HepG2 (cell line): ENCODE data around the gene PSKH1. TPM values are rescaled to one million over a fixed set of nuclear protein-coding genes. Genes with fewer than 3 reads are reported as not detected.

Source experiments
- DNMT3B ChIP-seq: conservative IDR thresholded peaks from 2 replicates; pipeline ENCODE4 v1.6.1; 2016; ENCODE audit warnings: missing biosample characterization, control low read depth
- DZIP1 ChIP-seq: sonication (generic); formaldehyde crosslinking; IDR thresholded peaks from 2 replicates; pipeline ENCODE4 v1.5.0; 2020; ENCODE audit warnings: mild to moderate bottlenecking, missing genetic modification reagents
- EEA1 ChIP-seq: sonication (generic); formaldehyde crosslinking; IDR thresholded peaks from 2 replicates; pipeline ENCODE4 v1.5.1; 2020; ENCODE audit warnings: mild to moderate bottlenecking, missing genetic modification reagents, borderline replicate concordance
- HMG20B ChIP-seq: conservative IDR thresholded peaks from 2 replicates; pipeline ENCODE4 v1.6.1; 2016; ENCODE audit warnings: missing genetic modification reagents, missing compliant biosample characterization
- ISX ChIP-seq: sonication (generic); formaldehyde crosslinking; conservative IDR thresholded peaks from 2 replicates; pipeline ENCODE4 v1.5.0; 2020; ENCODE audit warnings: missing genetic modification reagents
- KLF15 ChIP-seq: sonication (generic); formaldehyde crosslinking; IDR thresholded peaks from 2 replicates; pipeline ENCODE4 v1.8.1; 2023; ENCODE audit warnings: borderline replicate concordance, mild to moderate bottlenecking, inconsistent platforms, missing genetic modification reagents, mixed read lengths
- MYPOP ChIP-seq: sonication (generic); formaldehyde crosslinking; IDR thresholded peaks from 2 replicates; pipeline ENCODE4 v1.8.1; 2023; ENCODE audit warnings: mild to moderate bottlenecking, moderate library complexity, missing genetic modification reagents
- PHF5A ChIP-seq: IDR thresholded peaks from one replicate; pipeline ENCODE4 v1.6.1; 2018; ENCODE audit warnings: low read depth, missing genetic modification reagents; ENCODE audit not compliant: unreplicated experiment
- POGK ChIP-seq: sonication (generic); formaldehyde crosslinking; conservative IDR thresholded peaks from 2 replicates; pipeline ENCODE4 v1.8.0; 2022; ENCODE audit warnings: mild to moderate bottlenecking, moderate library complexity, missing genetic modification reagents
- RFX1 ChIP-seq: fragments of 450-650 bp; IDR thresholded peaks from 2 replicates; pipeline ENCODE4 v1.6.1; 2017
- STAG1 ChIP-seq: sonication (generic); formaldehyde crosslinking; IDR thresholded peaks from 2 replicates; pipeline ENCODE4 v1.4.0; 2020; ENCODE audit warnings: missing genetic modification reagents
- TFDP1 ChIP-seq: IDR thresholded peaks from 2 replicates; pipeline ENCODE4 v1.6.1; 2016; ENCODE audit warnings: missing compliant biosample characterization, missing genetic modification reagents, borderline replicate concordance
- U2AF1 ChIP-seq: fragments of 200-400 bp; formaldehyde crosslinking; optimal IDR thresholded peaks from 2 replicates; pipeline ENCODE3; 2017; ENCODE audit warnings: mild to moderate bottlenecking, low read depth, low read length
- XRCC5 ChIP-seq: fragments of 200-400 bp; formaldehyde crosslinking; optimal IDR thresholded peaks from 2 replicates; pipeline ENCODE3; 2017; ENCODE audit warnings: mild to moderate bottlenecking, low read length
- ZNF333 ChIP-seq: sonication (generic); formaldehyde crosslinking; IDR thresholded peaks from 2 replicates; pipeline ENCODE4 v1.4.0; 2020; ENCODE audit warnings: mild to moderate bottlenecking, missing genetic modification reagents, borderline replicate concordance
- ZNF350 ChIP-seq: sonication (generic); formaldehyde crosslinking; IDR thresholded peaks from 2 replicates; pipeline ENCODE4 v1.4.0; 2020; ENCODE audit warnings: mild to moderate bottlenecking, low read depth, missing genetic modification reagents, borderline replicate concordance
- ZNF496 ChIP-seq: sonication (generic); formaldehyde crosslinking; IDR thresholded peaks from 2 replicates; pipeline ENCODE4 v1.8.1; 2023; ENCODE audit warnings: mild to moderate bottlenecking, moderate library complexity, missing genetic modification reagents; ENCODE audit not compliant: insufficient replicate concordance
- ZNF564 ChIP-seq: sonication (generic); formaldehyde crosslinking; IDR thresholded peaks from 2 replicates; pipeline ENCODE4 v1.8.1; 2023; ENCODE audit warnings: mild to moderate bottlenecking, missing genetic modification reagents
- ZNF761 ChIP-seq: sonication (generic); formaldehyde crosslinking; conservative IDR thresholded peaks from 2 replicates; pipeline ENCODE4 v1.4.0; 2020; ENCODE audit warnings: mild to moderate bottlenecking, missing genetic modification reagents
- ZNF788 ChIP-seq: sonication (generic); formaldehyde crosslinking; IDR thresholded peaks from 2 replicates; pipeline ENCODE4 v1.5.0; 2020; ENCODE audit warnings: mild to moderate bottlenecking, missing genetic modification reagents, borderline replicate concordance
- polyA plus RNA-seq, 8 experiments: library from polyadenylated mRNA; depleted of rRNA in 3 of 8; stranded (reverse) in 7 of 8; unstranded in 1 of 8; fragments of >200 nt; fragmentation: Illumina TruSeq in 4 of 8; extraction: Trizol in 4 of 8; gene quantifications; 2 replicates each; pipeline versions ENCODE4 v1.2.1 to v1.2.3, GENCODE V29; 2011 to 2016; ENCODE audit warnings: low read depth in 4 of 8, missing spikeins in 1 of 8, mixed read lengths in 1 of 8; ENCODE audit not compliant: insufficient read depth in 1 of 8
- total RNA-seq, 5 experiments: library from RNA; depleted of rRNA; stranded (reverse); fragments of >200 nt; fragmentation: Illumina TruSeq; extraction: Trizol; gene quantifications; 2 replicates each; pipeline ENCODE4 v1.2.3, GENCODE V29; 2016; ENCODE audit warnings: low read depth in 1 of 5
- TF ChIP-seq, protein P1 (sequence below): sonication (generic); formaldehyde crosslinking; conservative IDR thresholded peaks from 2 replicates; pipeline ENCODE4 v1.4.0; 2020; ENCODE audit warnings: missing genetic modification reagents

PSKH1 gene
- total and polyA plus RNA-seq, 2 of the 13 experiments (the other 11 are each of a cell fraction or from before 2014, with no cell fraction given): 8.4 to 19.1 TPM

DNA sequence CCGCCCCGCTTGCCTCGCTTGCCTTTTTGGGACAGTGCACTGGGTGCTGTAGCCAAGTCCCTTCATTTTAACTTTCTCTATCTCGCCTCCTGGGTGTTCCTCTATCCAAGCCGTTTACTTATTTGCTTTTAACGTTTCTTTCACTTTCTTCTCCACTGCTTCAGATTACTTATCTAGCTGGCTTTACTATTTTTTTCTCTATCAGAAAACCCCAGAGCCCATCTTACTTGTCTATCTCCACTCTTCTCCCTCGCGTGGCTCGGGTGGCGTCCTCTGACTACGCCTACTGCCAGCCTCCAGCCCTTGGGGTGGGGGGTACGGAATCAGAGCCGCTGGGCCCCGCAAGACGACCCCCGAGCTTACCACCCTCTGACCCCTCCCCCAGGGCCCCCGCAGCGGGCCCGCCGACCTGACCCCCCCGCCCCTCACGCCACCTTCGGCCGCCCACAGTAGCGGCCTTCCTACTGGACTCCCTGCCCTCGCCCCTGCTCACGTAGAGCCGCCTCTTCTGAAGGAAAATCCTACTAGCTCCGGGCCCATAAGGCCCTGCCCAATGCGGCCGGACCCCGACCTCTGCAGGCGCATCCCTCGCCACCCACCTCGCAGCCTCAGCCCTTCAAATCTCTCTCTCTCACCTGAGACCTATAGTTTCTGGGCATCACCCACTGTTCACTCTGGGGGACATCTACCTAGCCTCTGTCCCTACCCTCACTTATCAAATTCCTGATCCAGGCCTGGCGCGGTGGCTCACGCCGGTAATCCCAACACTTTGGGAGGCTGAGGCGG is 76.4 kb downstream of the PSKH1 start (continued):
- TF ChIP-seq DZIP1 (CRISPR knock-in tag): no peak
- no peak for TF ChIP-seq ZNF333 (CRISPR knock-in tag)
- no peak for TF ChIP-seq EEA1 (CRISPR knock-in tag)
- TF ChIP-seq RFX1: no peak
- TF ChIP-seq MYPOP (CRISPR knock-in tag): no peak
- TF ChIP-seq ZNF350: no peak; the same call in 1 of the 2 replicates
- no peak for TF ChIP-seq U2AF1
- TF ChIP-seq POGK (CRISPR knock-in tag): no peak
- TF ChIP-seq ISX: no peak
- TF ChIP-seq, protein P1, sequence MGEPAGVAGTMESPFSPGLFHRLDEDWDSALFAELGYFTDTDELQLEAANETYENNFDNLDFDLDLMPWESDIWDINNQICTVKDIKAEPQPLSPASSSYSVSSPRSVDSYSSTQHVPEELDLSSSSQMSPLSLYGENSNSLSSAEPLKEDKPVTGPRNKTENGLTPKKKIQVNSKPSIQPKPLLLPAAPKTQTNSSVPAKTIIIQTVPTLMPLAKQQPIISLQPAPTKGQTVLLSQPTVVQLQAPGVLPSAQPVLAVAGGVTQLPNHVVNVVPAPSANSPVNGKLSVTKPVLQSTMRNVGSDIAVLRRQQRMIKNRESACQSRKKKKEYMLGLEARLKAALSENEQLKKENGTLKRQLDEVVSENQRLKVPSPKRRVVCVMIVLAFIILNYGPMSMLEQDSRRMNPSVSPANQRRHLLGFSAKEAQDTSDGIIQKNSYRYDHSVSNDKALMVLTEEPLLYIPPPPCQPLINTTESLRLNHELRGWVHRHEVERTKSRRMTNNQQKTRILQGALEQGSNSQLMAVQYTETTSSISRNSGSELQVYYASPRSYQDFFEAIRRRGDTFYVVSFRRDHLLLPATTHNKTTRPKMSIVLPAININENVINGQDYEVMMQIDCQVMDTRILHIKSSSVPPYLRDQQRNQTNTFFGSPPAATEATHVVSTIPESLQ (CRISPR knock-in tag): no peak
- TF ChIP-seq PHF5A: no peak
- 0 out of 2 replicates have a peak, but pooled peaks have one; percentile 9 for TF ChIP-seq ZNF761
- no peak for TF ChIP-seq ZNF564 (CRISPR knock-in tag)
- TF ChIP-seq KLF15 (CRISPR knock-in tag): no peak
- 0 out of 2 replicates have a peak, but pooled peaks have one; percentile 11 for TF ChIP-seq STAG1 (CRISPR knock-in tag)
- no peak for TF ChIP-seq DNMT3B (CRISPR knock-in tag)
- no peak for TF ChIP-seq XRCC5
- no peak for TF ChIP-seq TFDP1
- no peak for TF ChIP-seq HMG20B
- 0 out of 2 replicates have a peak, but pooled peaks have one; percentile 39 for TF ChIP-seq ZNF788 (CRISPR knock-in tag)
- TF ChIP-seq ZNF496 (CRISPR knock-in tag): no peak
